K562 (cell line): ENCODE measurements around the gene NOP14. TPM values are rescaled to one million over a fixed set of nuclear protein-coding genes. Genes with fewer than 3 reads are reported as not detected.

Experiments used
- BHLHE40 ChIP-seq: IDR thresholded peaks from 2 replicates; pipeline ENCODE4 v1.6.1; 2011; ENCODE audit warnings: low read length, improper control_type of control experiment
- CBX2 ChIP-seq: fragments of 200-600 bp; sonication (generic); IDR thresholded peaks from one replicate; pipeline ENCODE4 v1.6.1; 2012; ENCODE audit warnings: mild to moderate bottlenecking, low read length, inconsistent platforms; ENCODE audit not compliant: insufficient read depth, poor library complexity, severe bottlenecking
- HINFP ChIP-seq: fragments of 450-650 bp; conservative IDR thresholded peaks from 2 replicates; pipeline ENCODE4 v1.6.1; 2016; ENCODE audit warnings: missing genetic modification characterization, low read depth, mild to moderate bottlenecking, control low read depth, missing compliant biosample characterization
- MEF2A ChIP-seq: IDR thresholded peaks from 2 replicates; pipeline ENCODE4 v1.6.1; 2011; ENCODE audit warnings: low read depth, mild to moderate bottlenecking, low read length, moderate library complexity; ENCODE audit not compliant: control insufficient read depth
- PHTF2 ChIP-seq: fragments of 250-450 bp; sonication (Bioruptor Pico); IDR thresholded peaks from 2 replicates; pipeline ENCODE4 v1.5.0; 2021; ENCODE audit warnings: mild to moderate bottlenecking
- PRDM10 ChIP-seq: fragments of 450-650 bp; IDR thresholded peaks from 2 replicates; pipeline ENCODE4 v1.6.1; 2018; ENCODE audit not compliant: partially characterized antibody
- RERE ChIP-seq: sonication (generic); formaldehyde crosslinking; IDR thresholded peaks from 2 replicates; pipeline ENCODE4 v1.8.0; 2023; ENCODE audit warnings: missing genetic modification reagents, mild to moderate bottlenecking, borderline replicate concordance
- RNF2 ChIP-seq: sonication (generic); IDR thresholded peaks from 2 replicates; pipeline ENCODE4 v1.6.1; 2016
- SMAD1 ChIP-seq: fragments of 150-350 bp; IDR thresholded peaks from 2 replicates; pipeline ENCODE4 v1.6.1; 2014; ENCODE audit warnings: low read length, low read depth; ENCODE audit not compliant: partially characterized antibody
- ZBTB49 ChIP-seq: sonication (generic); formaldehyde crosslinking; IDR thresholded peaks from 2 replicates; pipeline ENCODE4 v1.8.0; 2022; ENCODE audit warnings: missing genetic modification reagents, mild to moderate bottlenecking, borderline replicate concordance
- ZNF263 ChIP-seq: sonication (generic); formaldehyde crosslinking; IDR thresholded peaks from 2 replicates; pipeline ENCODE4 v1.8.0; 2022; ENCODE audit warnings: mild to moderate bottlenecking, missing genetic modification reagents, borderline replicate concordance
- ZNF445 ChIP-seq: fragments of 250-450 bp; sonication (Bioruptor Pico); IDR thresholded peaks from 2 replicates; pipeline ENCODE4 v1.4.0; 2020; ENCODE audit warnings: low read depth, mild to moderate bottlenecking, moderate library complexity
- polyA plus RNA-seq, 8 experiments: library from polyadenylated mRNA; depleted of rRNA in 4 of 8; stranded (reverse) in 5 of 8; unstranded in 3 of 8; fragments of >200 nt; fragmentation: Nextera tagmentation in 2 of 8; fragmentation: Illumina TruSeq in 1 of 8; extraction: Ambion mirVana in 2 of 8; extraction: Trizol in 1 of 8; gene quantifications; 2 replicates each; pipeline versions ENCODE4 v1.2.1 to v1.2.3, GENCODE V29; 2011 to 2014; ENCODE audit warnings: inconsistent platforms in 1 of 8, missing spikeins in 1 of 8
- total RNA-seq, 7 experiments: library from RNA; depleted of rRNA in 6 of 7; stranded (reverse); fragments of >200 nt in 6 of 7; fragmentation: Illumina TruSeq in 2 of 7; extraction: Trizol in 2 of 7; gene quantifications; 2 replicates each; pipeline versions ENCODE4 v1.2.1 to v1.2.3, GENCODE V29; 2011 to 2021; ENCODE audit warnings: low replicate concordance in 1 of 7

Gene NOP14
- total and polyA plus RNA-seq, 9 of the 15 experiments (the other 6 are each of a cell fraction or from before 2014, with no cell fraction given): 12.7 to 76.0 (median 50.9) TPM

- TF ChIP-seq PRDM10 (no peak), ZNF263 (CRISPR knock-in tag) (no peak), CBX2 (no peak), MEF2A (no peak), HINFP (tag) (no peak), RERE (CRISPR knock-in tag) (no peak), ZBTB49 (CRISPR knock-in tag) (no peak), RNF2 (no peak; the same call in 1 of the 2 replicates), PHTF2 (CRISPR knock-in tag) (no peak), SMAD1 (no peak), ZNF445 (CRISPR knock-in tag) (no peak), BHLHE40 (no peak)
Observed at GRCh38 chr4:2935762-2936743, 27.2 kb downstream of the NOP14 start (continued).
